Measurements from ENCODE around the gene OR6A2.

OR6A2 gene

GRCh38 chr11:6799402-6799801, at the start of gene OR6A2:
Gene OR6A2 (minus strand): TSS chr11:6799689. CDS start chr11:6795708, 3,981 bp downstream.
- no peak within 1 kb of the TSS for H2AFZ ChIP-seq
- H3K4me3 ChIP-seq (ENCODE audit: low read depth, low read length) = no peak within 1 kb of the TSS
- no peaks in the 10 kb centered on the region for H3K9me3 ChIP-seq (ENCODE audit: control insufficient read depth, low read length)
- no peak within 1 kb of the TSS for H3K27ac ChIP-seq
- H3K4me1 ChIP-seq = no peaks in the 10 kb centered on the region
- H3K36me3 ChIP-seq (ENCODE audit: control insufficient read depth, insufficient read depth, low read length) = no peaks in the 10 kb centered on the region
- no peaks in the 10 kb centered on the region for H3K79me2 ChIP-seq
- no peaks in the 10 kb centered on the region for H3K27me3 ChIP-seq (ENCODE audit: control insufficient read depth, insufficient read depth, low read length)
- TF ChIP-seq CTCF (IDR thresholded peaks at IDR 0.05) = no peak
- no peak within 1 kb of the TSS for H3K9ac ChIP-seq
- H3K4me2 ChIP-seq (ENCODE audit: low read length) = no peak within 1 kb of the TSS

DNA sequence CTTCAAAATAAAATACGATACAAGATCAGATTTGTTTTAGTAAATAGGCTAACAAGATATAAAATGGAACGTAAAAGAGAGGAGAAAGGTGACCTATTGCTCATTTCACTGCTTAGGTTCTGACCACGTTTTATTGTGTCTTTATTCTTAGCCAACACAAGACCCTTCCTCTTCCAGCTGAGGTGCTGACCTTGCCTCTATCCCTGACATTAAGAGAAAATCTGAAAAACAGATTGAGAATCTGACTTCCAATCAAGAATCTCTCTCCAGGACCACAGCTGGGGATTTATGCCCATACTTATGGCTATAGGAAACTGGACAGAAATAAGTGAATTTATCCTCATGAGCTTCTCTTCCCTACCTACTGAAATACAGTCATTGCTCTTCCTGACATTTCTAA, 45.9 kb upstream of the OR6A2 start, which contains the start of gene OR10A5:
TSS of gene OR10A5 (plus strand) at position 301 of the 400 bp plus-strand sequence. CDS start at position 301, 0 bp downstream.
- Histone ChIP-seq H3K27ac (no peak within 1 kb of the TSS), H3K9me3 (ENCODE audit: control insufficient read depth, low read length) (no peaks in the 10 kb centered on the region), H3K4me2 (ENCODE audit: low read length) (no peak within 1 kb of the TSS), H2AFZ (no peak within 1 kb of the TSS), H3K36me3 (ENCODE audit: control insufficient read depth, insufficient read depth, low read length) (no peaks in the 10 kb centered on the region), H3K4me3 (ENCODE audit: low read depth, low read length) (no peak within 1 kb of the TSS), H3K4me1 (no peaks in the 10 kb centered on the region), H3K79me2 (no peaks in the 10 kb centered on the region), H3K27me3 (ENCODE audit: control insufficient read depth, insufficient read depth, low read length) (no peaks in the 10 kb centered on the region), H3K9ac (no peak within 1 kb of the TSS)
- no peak for TF ChIP-seq CTCF (IDR thresholded peaks at IDR 0.05)

- H3K36me3 ChIP-seq (ENCODE audit: control insufficient read depth, insufficient read depth, low read length) = no peaks in the 10 kb centered on the region
- no peaks in the 10 kb centered on the region for H3K4me1 ChIP-seq
- H3K9ac ChIP-seq = no peak overlapping the region
- H2AFZ ChIP-seq = no peak overlapping the region
- no peak overlapping the region for H3K4me2 ChIP-seq (ENCODE audit: low read length)
- H3K4me3 ChIP-seq (ENCODE audit: low read depth, low read length) = no peak overlapping the region
- H3K79me2 ChIP-seq = no peaks in the 10 kb centered on the region
- H3K27me3 ChIP-seq (ENCODE audit: control insufficient read depth, insufficient read depth, low read length) = no peaks in the 10 kb centered on the region
- no peaks in the 10 kb centered on the region for H3K9me3 ChIP-seq (ENCODE audit: control insufficient read depth, low read length)
- no peak for TF ChIP-seq CTCF (IDR thresholded peaks at IDR 0.05)
- no peak overlapping the region for H3K27ac ChIP-seq
Observed at GRCh38 chr11:6844356-6844755, 44.9 kb upstream of the OR6A2 start.

DNA sequence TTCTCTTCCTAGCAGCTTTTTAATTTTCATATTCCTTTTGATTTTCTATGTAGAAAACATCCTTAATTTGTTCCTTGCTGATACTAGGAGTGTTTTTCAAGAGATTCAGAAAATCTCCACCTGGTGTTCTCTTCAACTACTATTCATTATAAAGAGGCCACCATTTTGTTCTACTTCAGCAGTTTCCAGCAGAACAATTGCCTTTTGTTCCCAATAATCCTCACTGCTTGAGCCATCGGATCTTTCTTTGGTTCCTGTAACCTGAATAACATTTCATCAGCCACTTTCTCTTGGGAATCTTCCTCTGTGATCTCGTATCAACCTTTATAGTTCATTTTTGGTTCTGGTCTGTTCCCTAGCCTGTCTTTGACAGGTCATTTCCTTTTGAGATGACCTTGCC, 44.2 kb upstream of the OR6A2 start:
- no peak overlapping the region for H3K4me3 ChIP-seq (ENCODE audit: low read depth, low read length)
- H3K9ac ChIP-seq = no peak overlapping the region
- no peaks in the 10 kb centered on the region for H3K79me2 ChIP-seq
- no peaks in the 10 kb centered on the region for H3K36me3 ChIP-seq (ENCODE audit: control insufficient read depth, insufficient read depth, low read length)
- H3K27me3 ChIP-seq (ENCODE audit: control insufficient read depth, insufficient read depth, low read length) = no peaks in the 10 kb centered on the region
- H2AFZ ChIP-seq = no peak overlapping the region
- no peak overlapping the region for H3K4me2 ChIP-seq (ENCODE audit: low read length)
- no peak overlapping the region for H3K27ac ChIP-seq
- TF ChIP-seq CTCF (IDR thresholded peaks at IDR 0.05) = no peak
- no peaks in the 10 kb centered on the region for H3K9me3 ChIP-seq (ENCODE audit: control insufficient read depth, low read length)
- no peaks in the 10 kb centered on the region for H3K4me1 ChIP-seq

DNA sequence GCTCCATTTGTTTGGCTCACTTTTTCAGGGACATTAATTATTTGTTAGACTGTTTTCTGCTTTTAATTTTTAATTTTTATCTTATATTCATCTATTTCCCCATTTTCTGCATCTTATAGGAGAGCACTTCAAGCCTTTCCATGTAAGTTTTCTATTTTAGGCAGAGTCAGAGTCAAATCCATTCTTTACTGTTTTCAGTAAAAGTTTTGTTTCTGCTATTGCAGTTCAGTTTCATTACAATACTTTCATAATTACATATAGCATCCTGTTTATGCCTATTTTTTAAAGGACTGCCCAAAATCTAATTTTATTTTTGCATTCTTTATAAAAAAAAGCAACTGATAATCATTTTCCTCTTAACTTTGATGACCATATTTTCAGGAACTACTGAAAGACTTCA, 42.2 kb upstream of the OR6A2 start:
- Histone ChIP-seq H3K4me2 (ENCODE audit: low read length) (no peak overlapping the region), H3K9me3 (ENCODE audit: control insufficient read depth, low read length) (no peaks in the 10 kb centered on the region), H3K4me3 (ENCODE audit: low read depth, low read length) (no peak overlapping the region), H3K4me1 (no peaks in the 10 kb centered on the region), H3K27ac (no peak overlapping the region), H3K27me3 (ENCODE audit: control insufficient read depth, insufficient read depth, low read length) (no peaks in the 10 kb centered on the region), H3K9ac (no peak overlapping the region), H2AFZ (no peak overlapping the region), H3K79me2 (no peaks in the 10 kb centered on the region), H3K36me3 (ENCODE audit: control insufficient read depth, insufficient read depth, low read length) (no peaks in the 10 kb centered on the region)
- TF ChIP-seq CTCF (IDR thresholded peaks at IDR 0.05) = no peak

Measured in parathyroid adenoma (tissue), 2 donors.